Epidermal melanocyte (primary cell): ENCODE data around the gene PLEKHA8.

ENCODE experiments used
- DNase-seq: peaks from one replicate; pipeline ENCODE4 v3.0.0; 2011; ENCODE audit warnings: low spot score; ENCODE audit not compliant: insufficient read length

The PLEKHA8 gene

GRCh38 chr7:30143748-30144251 lies 115.6 kb downstream of the PLEKHA8 start:
- no peak for DNase-seq

- no peak for DNase-seq
These were observed 116.6 kb downstream of the PLEKHA8 start for GRCh38 chr7:30144657-30145306.

GRCh38 chr7:30145426-30145970 lies 117.3 kb downstream of the PLEKHA8 start:
- DNase-seq: no peak

GRCh38 chr7:30146127-30146612 lies 118.0 kb downstream of the PLEKHA8 start:
- no peak for DNase-seq

GRCh38 chr7:30147223-30147622 lies 119.0 kb downstream of the PLEKHA8 start:
- no peak for DNase-seq

GRCh38 chr7:30147785-30148184 lies 119.6 kb downstream of the PLEKHA8 start:
- no peak for DNase-seq

- no peak for DNase-seq
These were observed 120.2 kb downstream of the PLEKHA8 start for GRCh38 chr7:30148426-30148825.

GRCh38 chr7:30148951-30149459 lies 120.8 kb downstream of the PLEKHA8 start:
- no peak for DNase-seq

GRCh38 chr7:30149640-30150272 lies 121.5 kb downstream of the PLEKHA8 start:
- no peak for DNase-seq

- DNase-seq: no peak
These were observed 122.5 kb downstream of the PLEKHA8 start for GRCh38 chr7:30150711-30151110.

GRCh38 chr7:30154111-30154587 lies 125.9 kb downstream of the PLEKHA8 start:
- DNase-seq: no peak

GRCh38 chr7:30155481-30155880 lies 127.3 kb downstream of the PLEKHA8 start:
- DNase-seq: no peak

- no peak for DNase-seq
These were observed 129.0 kb downstream of the PLEKHA8 start for GRCh38 chr7:30157204-30157603.

- no peak for DNase-seq
These were observed 131.0 kb downstream of the PLEKHA8 start for GRCh38 chr7:30159163-30159562.

GRCh38 chr7:30159698-30160143 lies 131.5 kb downstream of the PLEKHA8 start:
- no peak for DNase-seq

- DNase-seq: no peak
These were observed 132.1 kb downstream of the PLEKHA8 start for GRCh38 chr7:30160329-30160728.

- DNase-seq: no peak
These were observed 133.9 kb downstream of the PLEKHA8 start for GRCh38 chr7:30162133-30162532.

- DNase-seq: no peak
These were observed 134.5 kb downstream of the PLEKHA8 start for GRCh38 chr7:30162622-30163124.

- no peak for DNase-seq
These were observed 135.2 kb downstream of the PLEKHA8 start for GRCh38 chr7:30163231-30163894.

- DNase-seq: peak; percentile 63
These were observed 136.4 kb downstream of the PLEKHA8 start for GRCh38 chr7:30164567-30164966.

GRCh38 chr7:30165590-30165989 lies 137.4 kb downstream of the PLEKHA8 start:
- no peak for DNase-seq
